IMR-90 (cell line): Measurements from ENCODE around the gene IGFBP3. TPM values are rescaled to one million over a fixed set of nuclear protein-coding genes. Genes with fewer than 3 reads are reported as not detected.

Source experiments
- ATAC-seq: fragments of 200-7000 bp; cut with Tn5 transposase; 2 replicates; pipeline ENCODE4 v1.9.1; 2020; ENCODE audit warnings: low read depth, mild to moderate bottlenecking, moderate library complexity
- BruUV-seq: library from RNA; stranded (reverse); fragments of 400-500 nt; replicated peaks from 2 replicates; lab custom pipeline; 2021; lab: Mats Ljungman, UMichigan
- CTCF ChIA-PET: fragments of 300-600 bp; formaldehyde crosslinking; extraction: SDS; loops from one replicate; lab custom pipeline; 2021; ENCODE audit warnings: antibody characterized with exemption; lab: Yijun Ruan, JAX
- POLR2A ChIA-PET: fragments of 300-600 bp; sonication (Branson Sonifier 250); formaldehyde crosslinking; loops from one replicate; lab custom pipeline; 2022; ENCODE audit warnings: antibody characterized with exemption; ENCODE audit not compliant: unreplicated experiment; lab: Charles Lee
- DNase-seq: peaks from one replicate; pipeline ENCODE4 v3.0.0; 2013
- H2AFZ ChIP-seq: replicated peaks from 2 replicates; pipeline ENCODE3; 2013; ENCODE audit warnings: low read length, mild to moderate bottlenecking; ENCODE audit not compliant: poor library complexity
- H2AK5ac ChIP-seq: 2 replicates; pipeline ENCODE4 v1.6.1; 2013; ENCODE audit warnings: low read depth, low read length, inconsistent platforms
- H2AK9ac ChIP-seq: replicated peaks from 2 replicates; pipeline ENCODE3; 2013; ENCODE audit warnings: mild to moderate bottlenecking, low read depth, low read length, moderate library complexity; ENCODE audit not compliant: poor library complexity
- H2BK120ac ChIP-seq: 2 replicates; pipeline ENCODE4 v1.6.1; 2013; ENCODE audit warnings: low read depth, low read length, inconsistent platforms
- H2BK15ac ChIP-seq: 3 replicates; pipeline ENCODE4 v1.6.1; 2013; ENCODE audit warnings: low read depth, low read length, inconsistent platforms
- H2BK20ac ChIP-seq: 2 replicates; pipeline ENCODE4 v1.6.1; 2013; ENCODE audit warnings: low read depth, mild to moderate bottlenecking, inconsistent platforms, low read length, moderate library complexity
- H2BK5ac ChIP-seq: 2 replicates; pipeline ENCODE4 v1.6.1; 2013; ENCODE audit warnings: mild to moderate bottlenecking, low read depth, low read length, inconsistent platforms; ENCODE audit not compliant: poor library complexity, severe bottlenecking
- H3K14ac ChIP-seq: replicated peaks from 2 replicates; pipeline ENCODE4 v1.6.1; 2013; ENCODE audit warnings: low read depth, low read length, inconsistent platforms
- H3K18ac ChIP-seq: 2 replicates; pipeline ENCODE4 v1.6.1; 2013; ENCODE audit warnings: low read depth, low read length, control low read depth
- H3K23ac ChIP-seq: 2 replicates; pipeline ENCODE4 v1.6.1; 2013; ENCODE audit warnings: low read depth, low read length, inconsistent platforms
- H3K27ac ChIP-seq: 2 replicates; pipeline ENCODE4 v1.5.1; 2013; ENCODE audit warnings: mild to moderate bottlenecking, control low read depth, low read length; ENCODE audit not compliant: insufficient read depth
- H3K27me3 ChIP-seq: 2 replicates; pipeline ENCODE4 v1.6.1; 2013; ENCODE audit warnings: low read length; ENCODE audit not compliant: control insufficient read depth, insufficient read depth
- H3K36me3 ChIP-seq: 2 replicates; pipeline ENCODE4 v1.6.1; 2013; ENCODE audit warnings: low read length, mixed read lengths; ENCODE audit not compliant: control insufficient read depth, insufficient read depth
- H3K4ac ChIP-seq: 2 replicates; pipeline ENCODE4 v1.6.1; 2013; ENCODE audit warnings: low read depth, low read length, inconsistent platforms
- H3K4me1 ChIP-seq: 2 replicates; pipeline ENCODE4 v1.6.1; 2013; ENCODE audit warnings: low read length, mixed read lengths; ENCODE audit not compliant: control insufficient read depth, insufficient read depth
- H3K4me2 ChIP-seq: 2 replicates; pipeline ENCODE4 v1.6.1; 2013; ENCODE audit warnings: low read depth, mild to moderate bottlenecking, control low read depth, low read length, moderate library complexity
- H3K4me3 ChIP-seq: 2 replicates; pipeline ENCODE4 v1.5.1; 2013; ENCODE audit warnings: low read depth, mild to moderate bottlenecking, control low read depth, low read length, moderate library complexity; ENCODE audit not compliant: insufficient read depth
- H3K56ac ChIP-seq: 2 replicates; pipeline ENCODE4 v1.6.1; 2013; ENCODE audit warnings: low read length, inconsistent platforms; ENCODE audit not compliant: insufficient read depth; ENCODE audit errors: extremely low read depth
- H3K79me1 ChIP-seq, 2 experiments: 2 replicates each; pipeline ENCODE4 v1.6.1; 2013; ENCODE audit warnings: low read length in 2 of 2, inconsistent platforms in 1 of 2, low read depth in 1 of 2
- H3K9ac ChIP-seq: 2 replicates; pipeline ENCODE4 v1.6.1; 2013; ENCODE audit warnings: low read depth, low read length, control low read depth
- H3K9me1 ChIP-seq: 2 replicates; pipeline ENCODE4 v1.6.1; 2013; ENCODE audit warnings: low read length, inconsistent platforms; ENCODE audit not compliant: insufficient read depth
- H3K9me3 ChIP-seq: 2 replicates; pipeline ENCODE4 v1.6.1; 2013; ENCODE audit warnings: low read length; ENCODE audit not compliant: control insufficient read depth, insufficient read depth
- H4K20me1 ChIP-seq: 2 replicates; pipeline ENCODE4 v1.6.1; 2013; ENCODE audit warnings: low read length, inconsistent platforms; ENCODE audit not compliant: insufficient read depth
- H4K5ac ChIP-seq: 2 replicates; pipeline ENCODE4 v1.6.1; 2013; ENCODE audit warnings: mild to moderate bottlenecking, low read depth, low read length, control low read depth
- H4K8ac ChIP-seq, 2 experiments: 2 replicates each; pipeline ENCODE4 v1.6.1; 2013; ENCODE audit warnings: low read depth in 2 of 2, low read length in 2 of 2, control low read depth in 1 of 2, inconsistent platforms in 1 of 2
- H4K91ac ChIP-seq: 2 replicates; pipeline ENCODE4 v1.6.1; 2013; ENCODE audit warnings: low read depth, low read length, inconsistent platforms; ENCODE audit not compliant: insufficient read depth
- CEBPB ChIP-seq: IDR thresholded peaks from 2 replicates; pipeline ENCODE4 v1.6.1; 2012; ENCODE audit warnings: low read depth, low read length, improper control_type of control experiment
- FOS ChIP-seq: fragments of 150-350 bp; IDR thresholded peaks from 2 replicates; pipeline ENCODE4 v1.6.1; 2016; ENCODE audit warnings: low read depth, low read length
- MAFK ChIP-seq: IDR thresholded peaks from 2 replicates; pipeline ENCODE4 v1.6.1; 2012; ENCODE audit warnings: low read depth, low read length, improper control_type of control experiment
- MAZ ChIP-seq: IDR thresholded peaks from 2 replicates; pipeline ENCODE4 v1.6.1; 2012; ENCODE audit warnings: low read depth, mild to moderate bottlenecking, low read length, improper control_type of control experiment, moderate library complexity, borderline replicate concordance
- NFE2L2 ChIP-seq: fragments of 150-350 bp; IDR thresholded peaks from 2 replicates; pipeline ENCODE4 v1.6.1; 2016; ENCODE audit warnings: low read depth, mild to moderate bottlenecking, low read length
- POLR2A ChIP-seq: IDR thresholded peaks from 2 replicates; pipeline ENCODE4 v1.6.1; 2012; ENCODE audit warnings: mild to moderate bottlenecking, low read depth, low read length
- RCOR1 ChIP-seq: IDR thresholded peaks from 2 replicates; pipeline ENCODE4 v1.6.1; 2012; ENCODE audit warnings: mild to moderate bottlenecking, low read length, improper control_type of control experiment; ENCODE audit not compliant: insufficient replicate concordance
- RFX5 ChIP-seq: IDR thresholded peaks from 2 replicates; pipeline ENCODE4 v1.8.0; 2012; ENCODE audit warnings: low read depth, mild to moderate bottlenecking, low read length, moderate library complexity
- SMC3 ChIP-seq: fragments of 150-350 bp; IDR thresholded peaks from 2 replicates; pipeline ENCODE4 v1.6.1; 2016; ENCODE audit warnings: low read depth, mild to moderate bottlenecking, antibody characterized with exemption, low read length, moderate library complexity
- WGBS, 2 experiments: methylation state at CpG; one replicate each; pipeline versions ENCODE4 v1.1.5 to v1.1.7; 2013; ENCODE audit warnings: missing lambda C conversion rate in 2 of 2; ENCODE audit not compliant: insufficient read length in 1 of 2; ENCODE audit errors: extremely low coverage in 2 of 2; 5-methylcytosine and 5-hydroxymethylcytosine counted together
- dilution Hi-C: fragments of 300-500 bp; cut with HindIII; formaldehyde crosslinking; loops from one replicate; pipeline ENCODE4 v1.14.3; 2018; ENCODE audit warnings: low sequenced_read_pairs; ENCODE audit not compliant: unreplicated experiment
- in situ Hi-C: fragments of 300-500 bp; cut with MboI; formaldehyde crosslinking; loops from 3 replicates; pipeline ENCODE4 v1.14.3; 2019; ENCODE audit warnings: low sequenced_read_pairs, inconsistent platforms, mixed read lengths
- intact Hi-C: fragments of 100-400 bp; cut with micrococcal nuclease; formaldehyde crosslinking; loops from 2 replicates; pipeline ENCODE4 v1.10.0; 2022
- polyA plus RNA-seq, 3 experiments: library from polyadenylated mRNA; depleted of rRNA; stranded (reverse); fragments of >200 nt; gene quantifications; 2 replicates each; pipeline ENCODE4 v1.2.3, GENCODE V29; 2012; ENCODE audit warnings: low replicate concordance in 1 of 3
- total RNA-seq: library from RNA; depleted of rRNA; stranded (reverse); fragments of >200 nt; gene quantifications from 2 replicates; pipeline ENCODE4 v1.2.3, GENCODE V29; 2012
- TF ChIP-seq, protein P1 (sequence below): fragments of 150-350 bp; IDR thresholded peaks from 2 replicates; pipeline ENCODE4 v1.6.1; 2017; ENCODE audit warnings: mild to moderate bottlenecking, antibody characterized with exemption, low read length, low read depth
- TF ChIP-seq, protein P2 (sequence below): fragments of 150-350 bp; IDR thresholded peaks from 2 replicates; pipeline ENCODE4 v1.6.1; 2016; ENCODE audit warnings: low read depth, mild to moderate bottlenecking, low read length, moderate library complexity, borderline replicate concordance

IGFBP3 gene
- total and polyA plus RNA-seq, 2 of the 4 experiments (the other 2 are of a cell fraction) = 272 to 601 TPM

GRCh38 chr7:45902820-45903219 lies 18.3 kb downstream of the IGFBP3 start:
- Histone ChIP-seq H3K56ac (no peak overlapping the region), H3K4me3 (no peak overlapping the region), H4K5ac (no peak overlapping the region), H3K4me2 (no peak overlapping the region), H2AK5ac (no peak overlapping the region), H2BK120ac (no peak overlapping the region), H3K79me1 (no peaks in the 10 kb centered on the region), H2BK15ac (no peak overlapping the region), H3K14ac (no peak overlapping the region), H3K9ac (no peak overlapping the region), H3K4me1 (no peaks in the 10 kb centered on the region), H3K4ac (no peak overlapping the region), H3K36me3 (no peaks in the 10 kb centered on the region), H2AFZ (no peak overlapping the region), H4K20me1 (no peaks in the 10 kb centered on the region), H4K8ac (no peak overlapping the region), H3K27me3 (peaks cover 17% of the 10 kb centered on the region), H3K27ac (no peak overlapping the region), H3K18ac (no peak overlapping the region), H3K9me1 (no peaks in the 10 kb centered on the region), H2BK20ac (no peak overlapping the region), H3K23ac (no peak overlapping the region), H2AK9ac (no peak overlapping the region), H2BK5ac (no peak overlapping the region), H4K91ac (no peak overlapping the region), H3K9me3 (no peaks in the 10 kb centered on the region)
- intact Hi-C loops (no loop called here), in situ Hi-C loops (loop anchor here (25.0 kb wide), 1 partner anchor 1034 kb away; no protein-coding TSS in a partner anchor), dilution Hi-C loops (no loop called here)
- no peak for TF ChIP-seq CEBPB
- no peak for TF ChIP-seq RFX5
- TF ChIP-seq NFE2L2 = no peak
- TF ChIP-seq MAFK = no peak
- no peak for TF ChIP-seq SMC3
- TF ChIP-seq MAZ = no peak
- TF ChIP-seq, protein P1, sequence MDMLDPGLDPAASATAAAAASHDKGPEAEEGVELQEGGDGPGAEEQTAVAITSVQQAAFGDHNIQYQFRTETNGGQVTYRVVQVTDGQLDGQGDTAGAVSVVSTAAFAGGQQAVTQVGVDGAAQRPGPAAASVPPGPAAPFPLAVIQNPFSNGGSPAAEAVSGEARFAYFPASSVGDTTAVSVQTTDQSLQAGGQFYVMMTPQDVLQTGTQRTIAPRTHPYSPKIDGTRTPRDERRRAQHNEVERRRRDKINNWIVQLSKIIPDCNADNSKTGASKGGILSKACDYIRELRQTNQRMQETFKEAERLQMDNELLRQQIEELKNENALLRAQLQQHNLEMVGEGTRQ = no peak
- TF ChIP-seq RCOR1 = no peak
- TF ChIP-seq FOS = no peak
- TF ChIP-seq, protein P2, sequence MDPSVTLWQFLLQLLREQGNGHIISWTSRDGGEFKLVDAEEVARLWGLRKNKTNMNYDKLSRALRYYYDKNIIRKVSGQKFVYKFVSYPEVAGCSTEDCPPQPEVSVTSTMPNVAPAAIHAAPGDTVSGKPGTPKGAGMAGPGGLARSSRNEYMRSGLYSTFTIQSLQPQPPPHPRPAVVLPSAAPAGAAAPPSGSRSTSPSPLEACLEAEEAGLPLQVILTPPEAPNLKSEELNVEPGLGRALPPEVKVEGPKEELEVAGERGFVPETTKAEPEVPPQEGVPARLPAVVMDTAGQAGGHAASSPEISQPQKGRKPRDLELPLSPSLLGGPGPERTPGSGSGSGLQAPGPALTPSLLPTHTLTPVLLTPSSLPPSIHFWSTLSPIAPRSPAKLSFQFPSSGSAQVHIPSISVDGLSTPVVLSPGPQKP = no peak
- TF ChIP-seq POLR2A = no peak
- ChIA-PET POLR2A (no interaction called here), CTCF (no interaction called here)
- no peak for ATAC-seq
- BruUV-seq = no TSS peak
- no CpG with 5 or more reads among the region's 1 CpG for WGBS, 2 experiments
- DNase-seq = no peak
